Testis (tissue), 5 donors: ENCODE data around the gene VPS51. TPM values are rescaled to one million over a fixed set of nuclear protein-coding genes. Genes with fewer than 3 reads are reported as not detected.
A peak's percentile ranks its signal among the peaks of the same experiment; 100 is the strongest.

ENCODE experiments used
- DNase-seq: peaks from one replicate; pipeline ENCODE4 v3.0.0-alpha.2; 2019
- H3K27ac ChIP-seq, 2 donors: fragments of 200-600 bp; sonication (generic); one replicate each; pipeline ENCODE4 v1.5.1; 2019
- H3K27me3 ChIP-seq: fragments of 200-600 bp; sonication (generic); one replicate; pipeline ENCODE4 v1.5.1; 2019
- H3K36me3 ChIP-seq: fragments of 200-600 bp; sonication (generic); one replicate; pipeline ENCODE4 v1.5.1; 2017; ENCODE audit warnings: low read depth; ENCODE audit errors: missing control alignments
- H3K4me1 ChIP-seq: fragments of 200-600 bp; sonication (generic); one replicate; pipeline ENCODE4 v1.5.1; 2019
- H3K4me3 ChIP-seq, 2 donors: fragments of 200-600 bp; sonication (generic); one replicate each; pipeline ENCODE4 v1.5.1; 2017 to 2019
- H3K9me3 ChIP-seq: fragments of 200-600 bp; sonication (generic); one replicate; pipeline ENCODE4 v1.5.1; 2017
- CTCF ChIP-seq, 3 experiments: fragments of 450-650 bp in 2 of 3; fragments of 200-600 bp in 1 of 3; sonication (generic) in 1 of 3; IDR thresholded peaks; one replicate each; pipeline ENCODE4 v1.5.1; 2016 to 2019; ENCODE audit warnings: antibody characterized with exemption in 3 of 3, mild to moderate bottlenecking in 2 of 3, moderate library complexity in 1 of 3
- POLR2A ChIP-seq: fragments of 450-650 bp; IDR thresholded peaks from one replicate; pipeline ENCODE4 v1.6.1; 2017; ENCODE audit warnings: antibody characterized with exemption, mild to moderate bottlenecking, moderate library complexity
- WGBS, 2 donors: methylation state at CpG; one replicate each; pipeline ENCODE4 v1.1.5; 2018; 5-methylcytosine and 5-hydroxymethylcytosine counted together
- intact Hi-C: fragments of 100-400 bp; cut with DNase I; formaldehyde crosslinking; loops from one replicate; pipeline ENCODE4 v1.15.1; 2023; ENCODE audit warnings: low total_unique reads
- long read RNA-seq, 2 donors: transcript quantifications; one replicate each; lab custom pipeline, GENCODE V29; 2026
- polyA plus RNA-seq: library from polyadenylated mRNA; stranded (reverse); fragments of 350-450 nt; fragmentation: Illumina TruSeq; extraction: RNeasy Lipid Tissue Mini Kit (QIAGEN cat#74804); gene quantifications from one replicate; pipeline ENCODE4 v1.2.3, GENCODE V29; 2014; ENCODE audit warnings: low read depth, low replicate concordance; ENCODE audit not compliant: insufficient read depth
- total RNA-seq, 2 donors: library from RNA; depleted of rRNA; stranded (reverse); fragments of >200 nt; gene quantifications; one replicate each; pipeline ENCODE4 v1.2.3, GENCODE V29; 2016

The VPS51 gene
- total RNA-seq (100 to 1,000 TPM; 173 to 252 TPM), polyA plus RNA-seq (91.1 TPM)
- long read RNA-seq, donor 1, transcript VPS51-201 (10 exons, 2,714 nt), result major isoform, 20 of 41 reads
- long read RNA-seq, donor 1, partial matches to known transcripts, result 21 of 41 reads
- long read RNA-seq, donor 1, other reads (novel, unspliced or antisense), result 0 of 41 reads
- long read RNA-seq, donor 2, transcript VPS51-201 (10 exons, 2,714 nt), result major isoform, 10 of 26 reads
- long read RNA-seq, donor 2, partial matches to known transcripts, result 16 of 26 reads
- long read RNA-seq, donor 2, other reads (novel, unspliced or antisense), result 0 of 26 reads

GRCh38 chr11:65095974-65096806, at the start of gene VPS51:
Gene VPS51, plus strand, starts transcription at chr11:65096214. Its CDS starts 37 bp downstream, at chr11:65096251.
- WGBS, 2 donors, result 1 to 2% methylated on average over 11 to 52 of the region's 52 CpGs

GRCh38 chr11:65047581-65048422, 48.2 kb upstream of the VPS51 start:
- DNase-seq, result peak; percentile 37
- Histone ChIP-seq H3K27me3 (no peaks in the 10 kb centered on the region), H3K9me3 (no peaks in the 10 kb centered on the region), H3K27ac (no peak overlapping the region), H3K4me1 (peaks cover 6% of the 10 kb centered on the region), H3K4me3 (peak overlapping the region; percentile 37 to 57), H3K36me3 (no peaks in the 10 kb centered on the region)
- WGBS, 2 donors, result 19% methylated on average over 35 to 56 of the region's 56 CpGs
- TF ChIP-seq CTCF (IDR thresholded peaks at IDR 0.05) (no peak), POLR2A (no peak)
- intact Hi-C loops, result no loop called here

More at GRCh38 chr11:65095974-65096806, at the start of gene VPS51:
- Histone ChIP-seq H3K9me3 (no peaks in the 10 kb centered on the region), H3K36me3 (no peaks in the 10 kb centered on the region), H3K27me3 (no peaks in the 10 kb centered on the region), H3K4me1 (peaks cover 9% of the 10 kb centered on the region), H3K4me3 (peak within 1 kb of the TSS; percentile 69 to 99), H3K27ac (peak within 1 kb of the TSS; percentile 89 to 94)
- intact Hi-C loops, result no loop called here
- TF ChIP-seq CTCF (IDR thresholded peaks at IDR 0.05) (peak in 2 of 3 experiments; percentile 31 to 38), POLR2A (no peak)
- DNase-seq, result peak; percentile 94

- TF ChIP-seq POLR2A, result no peak
- TF ChIP-seq CTCF (IDR thresholded peaks at IDR 0.05), result no peak
- 80 to 86% methylated on average over 9 of the region's 9 CpGs for WGBS, 2 donors
- Histone ChIP-seq H3K4me3 (no peak overlapping the region), H3K9me3 (no peaks in the 10 kb centered on the region), H3K27ac (no peak overlapping the region), H3K27me3 (no peaks in the 10 kb centered on the region), H3K4me1 (peaks cover 6% of the 10 kb centered on the region), H3K36me3 (no peaks in the 10 kb centered on the region)
- DNase-seq, result no peak
- intact Hi-C loops, result no loop called here
These were observed 44.6 kb upstream of the VPS51 start for GRCh38 chr11:65051398-65051858.

- Histone ChIP-seq H3K4me3 (no peak overlapping the region), H3K9me3 (no peaks in the 10 kb centered on the region), H3K4me1 (no peaks in the 10 kb centered on the region), H3K27ac (no peak overlapping the region), H3K27me3 (no peaks in the 10 kb centered on the region), H3K36me3 (no peaks in the 10 kb centered on the region)
- DNase-seq, result no peak
- intact Hi-C loops, result no loop called here
- no peak for TF ChIP-seq CTCF (IDR thresholded peaks at IDR 0.05)
- TF ChIP-seq POLR2A, result no peak
- 55 to 57% methylated on average over 8 of the region's 8 CpGs for WGBS, 2 donors
These were observed 42.0 kb upstream of the VPS51 start for GRCh38 chr11:65053827-65054508.
